Uterus (tissue), 2 donors: ENCODE measurements around the gene CELF2.

Source experiments
- POLR2A ChIP-seq, 2 donors: fragments of 450-650 bp; IDR thresholded peaks; one replicate each; pipeline ENCODE4 v1.6.1; 2016; ENCODE audit warnings: antibody characterized with exemption in 2 of 2, mild to moderate bottlenecking in 1 of 2, moderate library complexity in 1 of 2
- TF ChIP-seq, protein P1 (sequence below), 4 experiments: fragments of 200-600 bp in 2 of 4; fragments of 450-650 bp in 2 of 4; sonication (generic) in 2 of 4; IDR thresholded peaks; one replicate each; pipeline ENCODE4 v1.5.1; 2016 to 2019; ENCODE audit warnings: antibody characterized with exemption in 4 of 4, mild to moderate bottlenecking in 2 of 4, moderate library complexity in 1 of 4

DNA sequence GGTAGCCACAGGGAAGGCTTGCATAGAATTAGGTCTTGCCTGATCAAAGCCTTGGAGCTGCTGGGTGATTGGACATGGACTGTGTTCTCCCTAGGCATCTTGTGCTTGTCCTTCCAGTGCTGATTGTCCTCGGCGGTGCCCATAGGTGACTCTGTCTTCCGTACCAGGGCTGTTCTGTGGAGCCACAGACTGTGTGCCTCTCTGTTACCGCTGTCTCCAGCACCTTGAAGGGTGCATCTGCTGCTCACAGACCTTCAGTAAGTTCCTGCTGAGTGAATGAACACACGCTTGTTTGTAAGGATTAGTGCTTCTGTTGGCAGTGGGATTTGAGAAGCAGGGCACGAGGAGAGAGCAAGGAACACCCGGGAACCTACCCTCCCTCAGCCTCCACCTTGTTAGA, 116.7 kb downstream of the CELF2 start:
- TF ChIP-seq POLR2A (IDR thresholded peaks at IDR 0.05): no peak
- TF ChIP-seq, protein P1, sequence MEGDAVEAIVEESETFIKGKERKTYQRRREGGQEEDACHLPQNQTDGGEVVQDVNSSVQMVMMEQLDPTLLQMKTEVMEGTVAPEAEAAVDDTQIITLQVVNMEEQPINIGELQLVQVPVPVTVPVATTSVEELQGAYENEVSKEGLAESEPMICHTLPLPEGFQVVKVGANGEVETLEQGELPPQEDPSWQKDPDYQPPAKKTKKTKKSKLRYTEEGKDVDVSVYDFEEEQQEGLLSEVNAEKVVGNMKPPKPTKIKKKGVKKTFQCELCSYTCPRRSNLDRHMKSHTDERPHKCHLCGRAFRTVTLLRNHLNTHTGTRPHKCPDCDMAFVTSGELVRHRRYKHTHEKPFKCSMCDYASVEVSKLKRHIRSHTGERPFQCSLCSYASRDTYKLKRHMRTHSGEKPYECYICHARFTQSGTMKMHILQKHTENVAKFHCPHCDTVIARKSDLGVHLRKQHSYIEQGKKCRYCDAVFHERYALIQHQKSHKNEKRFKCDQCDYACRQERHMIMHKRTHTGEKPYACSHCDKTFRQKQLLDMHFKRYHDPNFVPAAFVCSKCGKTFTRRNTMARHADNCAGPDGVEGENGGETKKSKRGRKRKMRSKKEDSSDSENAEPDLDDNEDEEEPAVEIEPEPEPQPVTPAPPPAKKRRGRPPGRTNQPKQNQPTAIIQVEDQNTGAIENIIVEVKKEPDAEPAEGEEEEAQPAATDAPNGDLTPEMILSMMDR (IDR thresholded peaks at IDR 0.05): no peak
